NCI-H1436 (cell line): Measurements from ENCODE around the gene ADAM33.

Experiments used
- DNase-seq: peaks from one replicate; lab custom pipeline; 2025; lab: John Stamatoyannopoulos, UW

ADAM33 gene

GRCh38 chr20:3687655-3688054 lies 5.8 kb upstream of the ADAM33 start:
- DNase-seq, result no peak

DNA sequence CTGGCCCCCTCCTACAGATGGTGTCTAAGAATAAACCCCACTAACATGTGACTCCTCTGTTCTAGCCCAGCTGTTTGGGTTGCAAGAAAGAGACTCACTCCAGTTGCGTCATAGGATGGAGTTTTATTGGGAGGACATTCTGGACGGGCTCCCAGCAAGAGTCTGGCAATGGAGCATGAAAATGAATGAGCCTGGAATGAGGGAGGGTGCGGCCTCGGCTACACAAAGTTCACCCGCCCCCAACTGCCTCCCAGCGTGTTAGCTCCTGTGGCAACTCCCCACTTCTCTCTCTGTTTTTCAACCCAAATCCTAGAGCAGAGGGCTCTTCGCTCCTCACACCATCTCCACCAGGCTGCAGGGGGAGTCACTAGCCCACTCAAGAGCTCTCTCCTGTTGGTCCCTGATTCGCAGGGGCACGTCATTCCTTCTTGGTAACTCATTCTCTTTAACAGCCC lies 5.1 kb upstream of the ADAM33 start:
- DNase-seq, result no peak

- DNase-seq, result no peak
These were observed 4.6 kb upstream of the ADAM33 start for GRCh38 chr20:3686421-3686820.

- DNase-seq, result no peak
These were observed 3.5 kb upstream of the ADAM33 start for GRCh38 chr20:3685341-3685740.

DNA sequence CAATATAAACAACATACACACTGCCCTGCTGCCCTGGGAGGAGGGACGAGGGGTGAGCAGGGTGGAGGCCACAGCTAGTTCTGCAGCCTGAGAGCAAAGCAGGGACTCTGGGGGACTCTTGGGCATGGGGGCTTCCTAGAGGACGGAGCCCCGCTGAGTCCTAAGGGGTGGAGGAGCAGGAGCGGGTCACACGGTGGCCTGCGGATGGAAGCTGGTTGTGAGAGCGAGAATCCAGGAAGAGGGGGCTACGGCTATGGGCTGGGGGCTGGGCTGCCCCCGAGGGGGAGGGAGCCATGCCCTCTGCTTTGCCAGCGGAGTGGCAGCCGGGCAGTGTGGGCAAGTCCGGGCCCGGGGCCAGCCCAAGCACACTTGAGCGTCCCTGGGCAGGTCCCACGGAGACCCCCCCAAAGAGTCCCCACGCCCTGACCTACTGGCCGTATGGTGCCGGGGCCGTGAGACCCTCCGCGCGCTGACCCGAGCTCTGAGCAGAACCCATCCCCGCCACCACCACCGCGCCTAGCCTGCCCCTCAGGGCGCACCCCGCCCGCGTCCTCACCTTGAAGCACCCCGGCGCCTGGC lies 369 bp downstream of the ADAM33 start:
- no peak for DNase-seq

DNA sequence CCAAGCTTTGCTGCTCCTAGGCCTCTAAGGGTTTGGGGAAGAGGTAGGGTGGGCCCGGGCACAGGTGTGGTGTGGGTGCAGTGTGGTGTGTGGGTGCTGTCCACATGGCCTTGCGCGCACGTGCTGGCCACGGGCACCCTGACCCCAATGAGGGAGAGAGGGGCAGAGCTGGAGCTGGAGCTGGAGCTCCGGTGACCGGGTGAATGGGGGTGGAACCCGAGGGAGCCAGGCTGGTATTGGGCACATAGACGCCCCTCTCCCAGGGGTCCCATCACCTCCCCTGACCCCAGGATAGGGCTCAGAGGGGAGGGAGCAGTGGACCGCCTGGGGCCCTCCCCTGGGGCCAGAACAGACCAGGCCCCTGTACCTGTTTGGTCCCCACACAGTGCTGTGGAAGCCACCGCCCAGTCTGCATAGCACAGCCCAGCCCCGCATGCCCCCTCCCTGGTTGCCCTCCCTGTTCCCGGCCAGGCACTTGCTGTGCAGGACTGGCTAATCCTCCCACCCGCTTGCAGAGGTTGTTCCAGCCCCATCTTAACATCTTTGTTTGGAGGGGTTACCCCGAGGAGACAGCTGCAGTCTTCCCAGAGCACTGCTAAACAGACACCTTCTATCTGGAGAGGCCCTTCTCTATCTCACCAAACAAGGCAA lies 984 bp downstream of the ADAM33 start:
- no peak for DNase-seq

GRCh38 chr20:3679749-3680700 lies 1.8 kb downstream of the ADAM33 start:
- no peak for DNase-seq

- DNase-seq, result no peak
These were observed 2.7 kb downstream of the ADAM33 start for GRCh38 chr20:3678856-3679720.

GRCh38 chr20:3678198-3678597 lies 3.6 kb downstream of the ADAM33 start:
- DNase-seq, result no peak

DNA sequence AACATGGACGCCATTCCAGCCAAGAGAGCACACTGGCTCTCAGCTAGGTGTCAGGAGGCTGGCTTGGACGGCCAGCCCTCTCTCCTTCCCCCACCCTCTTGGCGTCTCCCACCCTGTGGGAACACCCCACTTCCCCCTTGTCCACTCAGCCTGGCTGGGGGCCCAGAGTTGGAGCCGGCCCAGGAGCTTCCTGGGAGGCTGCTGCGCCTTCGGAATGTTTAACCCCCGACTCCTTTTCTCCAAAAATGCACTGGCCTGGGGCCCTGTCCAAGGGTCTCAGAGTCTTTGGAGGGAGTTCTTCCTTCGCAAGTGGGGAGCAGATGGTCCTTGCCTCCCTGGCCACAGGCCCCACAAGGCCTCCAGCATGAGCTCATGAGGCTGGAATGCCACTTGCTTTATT lies 4.1 kb downstream of the ADAM33 start:
- no peak for DNase-seq

GRCh38 chr20:3674995-3675900 lies 6.6 kb downstream of the ADAM33 start:
- no peak for DNase-seq

- DNase-seq, result no peak
These were observed 7.4 kb downstream of the ADAM33 start for GRCh38 chr20:3674447-3674846.

- no peak for DNase-seq
These were observed 8.4 kb downstream of the ADAM33 start for GRCh38 chr20:3673221-3674070.

DNA sequence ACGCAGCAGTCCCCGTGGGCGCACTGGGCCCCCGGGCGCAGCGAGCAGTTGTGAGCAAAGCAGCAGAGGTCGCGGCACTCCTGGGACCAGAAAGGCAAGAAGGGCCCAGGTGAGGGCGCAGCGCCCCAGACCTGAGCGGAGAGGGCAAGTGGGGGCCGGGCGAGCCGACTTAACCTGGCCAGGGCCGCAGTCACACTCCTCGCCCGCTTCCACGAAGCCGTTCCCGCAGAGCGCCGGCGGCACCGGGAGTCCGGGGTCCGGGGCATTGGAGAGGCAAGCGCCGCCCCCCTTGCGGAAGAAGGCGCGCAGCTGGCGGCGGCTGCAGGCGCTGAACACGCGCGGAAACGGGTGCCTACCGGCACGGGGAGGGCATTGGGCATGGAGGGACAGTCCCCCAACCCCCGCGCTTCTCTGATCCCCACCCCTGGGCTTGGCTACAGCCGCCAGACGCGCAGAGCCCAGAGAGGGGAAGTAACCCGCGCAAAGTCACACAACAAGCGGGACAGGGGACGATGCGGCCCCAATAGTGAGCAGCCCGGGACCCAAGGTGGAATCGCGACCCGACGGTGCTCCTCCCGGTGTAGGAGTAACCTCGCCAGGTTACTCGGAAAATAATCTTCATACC lies 9.2 kb downstream of the ADAM33 start:
- DNase-seq, result no peak

DNA sequence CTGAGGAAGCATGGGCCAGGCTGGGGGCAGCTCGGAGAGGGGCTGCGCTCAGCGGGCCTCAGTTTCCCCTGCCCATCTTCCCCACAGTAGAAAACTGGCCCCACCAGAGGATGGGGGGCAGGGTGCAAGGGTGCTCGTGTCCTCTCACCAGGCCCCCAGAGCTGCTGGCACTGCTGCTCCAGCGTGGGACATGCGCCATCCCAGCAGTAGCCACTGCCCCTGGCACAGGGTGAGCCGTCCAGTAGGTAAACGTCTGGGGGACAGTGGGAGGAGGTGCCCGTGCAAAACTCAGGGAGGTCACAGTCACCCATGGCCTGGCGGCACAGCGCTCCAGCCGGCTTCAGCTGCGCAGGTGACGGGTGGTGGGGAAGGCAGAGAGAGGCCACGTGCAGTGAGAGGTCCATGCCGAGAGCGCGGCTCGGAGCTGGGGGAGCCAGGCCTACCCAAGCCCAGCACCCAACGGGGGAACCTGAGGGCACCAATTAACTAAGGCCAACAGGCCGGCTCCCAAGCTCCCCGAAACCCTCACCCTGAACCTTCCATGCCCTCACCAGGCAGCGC lies 9.7 kb downstream of the ADAM33 start:
- DNase-seq, result no peak

GRCh38 chr20:3670945-3671344 lies 10.9 kb downstream of the ADAM33 start:
- no peak for DNase-seq

DNA sequence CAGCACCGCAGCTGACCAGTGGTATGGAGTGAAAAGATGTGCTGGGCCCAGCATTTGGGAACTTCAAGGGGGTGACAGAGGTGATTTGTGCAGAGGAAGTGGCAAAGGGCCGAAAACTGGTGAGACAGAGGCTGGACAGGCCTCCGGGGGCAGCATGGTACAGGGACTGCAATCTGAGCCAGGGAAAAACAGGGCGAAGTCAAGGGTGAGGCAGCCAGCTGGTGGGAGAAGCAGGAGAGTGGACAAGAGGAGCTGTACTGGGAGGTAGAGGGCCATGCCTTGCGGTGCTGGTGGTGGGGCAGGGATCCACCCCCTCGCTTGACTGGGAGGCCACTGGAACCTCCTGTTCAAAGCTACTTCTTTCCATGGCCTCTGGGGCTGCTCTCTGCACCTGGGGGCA lies 11.3 kb downstream of the ADAM33 start:
- no peak for DNase-seq

DNA sequence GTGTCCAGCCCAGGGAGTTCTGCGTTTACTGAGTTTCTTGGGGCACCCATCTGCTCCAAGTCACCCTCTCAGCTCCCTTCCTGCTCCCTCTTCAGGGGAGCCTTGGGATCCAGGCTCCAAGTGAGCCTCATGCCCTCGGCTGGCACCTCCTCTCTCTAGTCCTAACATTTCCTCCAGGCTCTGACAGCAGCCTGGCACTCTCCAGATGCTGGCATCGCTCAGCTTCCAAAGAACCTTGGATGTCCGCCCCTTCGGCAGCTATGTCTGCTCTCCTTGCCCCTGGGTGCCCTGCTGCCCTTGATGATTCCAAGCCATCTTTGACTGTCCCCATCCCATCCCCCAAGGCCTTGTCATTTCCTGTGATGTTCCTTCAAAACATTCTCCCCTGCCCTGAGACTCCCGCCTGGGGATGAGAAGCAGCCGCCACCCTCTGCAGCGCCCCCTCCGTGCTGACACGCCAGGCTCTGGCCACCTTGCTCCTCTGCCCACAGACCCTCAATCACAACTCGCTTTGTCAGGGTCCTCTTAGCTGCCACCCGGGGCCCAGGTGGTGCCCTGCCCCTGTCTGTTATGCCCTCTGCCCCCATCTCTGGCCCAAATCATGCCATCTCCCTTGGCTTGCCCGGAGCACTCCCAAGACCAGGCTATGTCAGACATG lies 12.0 kb downstream of the ADAM33 start:
- DNase-seq, result no peak
